GM19438 (cell line): ENCODE data around the gene CD38.

Experiments used
- ATAC-seq: cut with Tn5 transposase; IDR thresholded peaks from one replicate; pipeline ENCODE4 v1.9.1; 2021; ENCODE audit warnings: low read depth; ENCODE audit not compliant: unreplicated experiment

Gene CD38

DNA sequence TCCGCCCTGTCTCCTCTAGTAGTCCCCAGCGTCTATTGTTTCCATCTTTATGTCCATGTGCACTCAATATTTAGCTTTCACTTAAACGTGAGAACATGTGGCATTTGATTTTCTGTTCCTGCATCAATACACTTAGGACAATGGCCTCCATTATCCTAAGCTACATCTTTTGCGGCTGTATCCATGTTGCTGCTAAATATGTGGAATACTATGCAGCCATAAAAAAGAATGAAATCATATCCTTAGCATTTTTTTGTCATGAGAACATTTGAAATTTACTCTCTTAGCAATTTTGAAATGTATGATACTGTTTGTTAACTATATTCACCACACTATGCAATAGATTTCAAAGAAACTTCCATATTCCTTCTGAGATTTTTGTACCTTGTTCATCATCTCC lies 19.8 kb upstream of the CD38 start:
- no peak for ATAC-seq

DNA sequence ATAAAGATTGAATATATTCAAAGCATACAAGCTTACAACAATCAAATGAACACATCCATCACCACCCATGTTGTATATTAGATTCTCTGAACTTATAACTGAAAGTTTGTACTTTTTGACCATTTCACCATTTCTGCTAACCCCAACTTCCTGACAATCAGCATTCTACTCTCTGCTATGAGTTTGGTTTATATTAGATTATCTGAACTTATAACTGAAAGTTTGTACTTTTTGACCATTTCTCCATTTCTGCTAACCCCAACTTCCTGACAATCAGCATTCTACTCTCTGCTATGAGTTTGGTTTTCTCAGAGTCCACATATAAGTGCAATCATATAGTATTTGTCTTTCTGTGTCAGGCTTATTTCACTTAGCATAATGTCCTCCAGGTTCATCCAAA lies 15.7 kb upstream of the CD38 start:
- ATAC-seq, result peak; percentile 48

- no peak for ATAC-seq
Observed at GRCh38 chr4:15765391-15765790, 12.7 kb upstream of the CD38 start.

- peak; percentile 65 for ATAC-seq
Observed at GRCh38 chr4:15765910-15766697, 12.0 kb upstream of the CD38 start.

DNA sequence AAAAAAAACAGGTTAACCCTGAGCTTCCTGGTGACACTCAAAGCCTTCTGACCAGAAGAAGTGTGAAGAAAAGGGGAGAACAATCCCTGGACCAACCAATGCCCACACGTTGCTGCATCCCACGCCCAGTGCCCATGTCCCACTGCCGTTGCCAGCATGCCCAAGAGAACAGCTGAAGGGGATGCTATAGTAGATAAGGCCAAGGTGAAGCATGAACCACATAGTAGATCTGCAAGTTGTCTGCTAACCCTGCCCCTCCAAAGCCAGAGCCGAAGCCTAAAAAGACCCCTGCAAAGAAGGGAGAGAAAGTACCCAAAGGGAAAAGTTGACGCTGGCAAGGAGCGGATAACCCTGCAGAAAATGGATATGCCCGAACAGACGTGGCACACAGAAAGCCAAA lies 11.3 kb upstream of the CD38 start:
- no peak for ATAC-seq

DNA sequence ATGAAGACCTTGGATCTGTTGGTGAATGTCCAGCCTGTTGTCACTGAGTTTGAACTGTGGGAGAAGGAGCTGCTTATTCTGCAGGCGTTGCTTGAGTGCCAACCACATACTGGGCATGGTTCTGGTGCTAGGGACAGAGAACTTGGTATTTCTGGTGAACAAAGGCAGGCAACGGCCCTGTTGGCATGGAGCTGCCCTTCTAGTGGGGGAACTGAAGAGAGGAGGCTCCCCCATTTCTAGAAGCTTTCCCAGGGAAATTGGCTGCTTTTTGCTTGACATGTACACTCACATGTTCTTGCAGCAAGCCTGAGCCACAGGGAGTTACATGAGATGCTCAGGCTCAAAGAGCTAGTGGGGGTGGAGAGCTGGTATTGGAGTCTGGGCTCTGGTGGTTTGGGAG lies 8.9 kb upstream of the CD38 start:
- no peak for ATAC-seq

DNA sequence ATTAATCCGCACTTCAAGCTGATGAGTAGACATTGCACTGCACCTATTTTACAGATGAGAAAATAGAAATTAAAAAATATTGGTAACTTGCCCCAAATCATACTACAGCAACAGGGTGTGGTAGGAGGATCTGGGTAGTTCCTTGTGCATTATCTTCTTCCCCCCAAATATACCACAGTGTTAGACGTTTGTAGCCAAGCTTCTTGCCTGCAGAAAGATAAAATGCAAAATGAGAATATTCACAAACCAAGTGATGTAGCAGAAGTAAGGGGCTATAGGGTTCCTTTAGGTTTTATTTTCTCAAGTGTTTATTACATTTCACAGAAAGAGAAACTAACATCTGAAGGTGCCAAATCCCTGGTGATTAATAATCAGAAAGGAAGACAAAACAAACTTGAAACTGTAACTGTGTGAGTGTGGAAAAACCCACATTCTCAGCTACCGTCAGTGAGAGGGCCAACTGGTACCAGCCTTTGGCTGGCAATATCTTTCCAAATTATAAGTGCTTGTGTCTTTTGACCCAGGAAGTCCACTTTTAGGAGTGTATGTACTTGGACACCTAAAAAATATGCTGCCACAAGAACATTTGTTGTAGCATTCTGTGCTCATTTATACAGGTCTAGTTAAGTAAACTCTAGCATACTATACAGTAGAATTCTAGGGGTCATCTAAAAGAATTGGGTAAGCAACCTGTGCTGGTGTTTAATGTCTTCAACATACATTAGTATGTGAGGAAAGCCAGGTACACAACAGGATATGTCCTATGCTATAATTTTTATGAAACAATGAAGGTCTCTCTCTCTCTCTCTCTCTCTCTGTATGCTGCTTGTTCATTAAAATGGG lies 6.7 kb upstream of the CD38 start:
- ATAC-seq, result peak; percentile 72

DNA sequence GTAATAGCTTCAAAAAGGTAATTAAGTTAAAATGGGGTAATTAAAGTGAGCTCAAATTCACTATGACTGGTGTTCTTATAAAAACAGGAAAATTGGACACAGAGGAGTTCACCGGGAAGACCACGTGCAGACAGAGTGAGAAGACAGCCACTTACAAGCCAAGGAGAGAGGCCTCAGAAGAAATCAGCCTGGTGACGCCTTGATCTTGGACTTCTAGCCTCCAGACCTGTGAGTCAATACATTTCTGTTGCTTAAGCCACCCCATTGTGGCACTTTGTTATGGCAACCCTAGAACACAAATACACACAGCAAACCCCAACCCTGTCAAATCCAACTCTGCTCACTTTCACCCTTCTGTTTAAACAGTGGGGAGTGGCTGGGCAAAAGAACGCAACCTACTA lies 4.1 kb upstream of the CD38 start:
- ATAC-seq, result no peak

GRCh38 chr4:15776871-15777648 lies 1.1 kb upstream of the CD38 start:
- peak; percentile 16 for ATAC-seq

GRCh38 chr4:15777697-15778288 lies 335 bp upstream of the CD38 start:
- ATAC-seq, result no peak

- no peak for ATAC-seq
Observed at GRCh38 chr4:15779306-15779705, 1.2 kb downstream of the CD38 start.

- ATAC-seq, result no peak
Observed at GRCh38 chr4:15779809-15780208, 1.7 kb downstream of the CD38 start.

DNA sequence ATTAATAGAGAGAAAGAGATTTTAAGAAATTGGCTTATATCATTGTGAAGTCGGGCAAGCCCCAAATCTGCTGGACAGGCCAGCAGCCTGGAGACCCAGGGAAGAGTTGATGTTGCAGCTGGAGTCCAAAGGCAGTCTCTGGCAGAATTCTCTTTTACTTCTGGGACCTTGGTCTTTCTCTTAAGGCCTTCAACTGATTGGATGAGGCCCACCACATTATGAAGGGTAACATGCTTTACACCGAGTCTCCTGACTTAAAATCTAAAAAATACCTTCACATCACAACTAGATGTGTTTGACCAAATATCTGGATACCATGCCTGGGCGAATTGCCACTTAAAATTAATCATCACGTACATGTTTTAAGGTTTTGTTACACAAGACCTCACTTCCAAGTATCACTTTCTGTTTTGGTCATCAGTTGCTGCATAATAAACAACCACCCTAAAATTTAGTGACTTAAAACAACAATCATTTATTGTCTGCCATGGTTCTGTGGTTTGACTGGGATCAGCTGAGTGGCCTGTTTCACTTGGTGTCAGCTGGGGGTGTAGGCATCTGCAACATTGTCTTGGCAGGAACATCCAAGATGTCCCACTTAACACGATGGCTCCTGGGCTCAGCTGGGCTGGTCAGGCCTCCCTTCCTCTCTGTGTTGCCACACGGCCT lies 3.4 kb downstream of the CD38 start:
- peak; percentile 22 for ATAC-seq

GRCh38 chr4:15783676-15784075 lies 5.5 kb downstream of the CD38 start:
- no peak for ATAC-seq

DNA sequence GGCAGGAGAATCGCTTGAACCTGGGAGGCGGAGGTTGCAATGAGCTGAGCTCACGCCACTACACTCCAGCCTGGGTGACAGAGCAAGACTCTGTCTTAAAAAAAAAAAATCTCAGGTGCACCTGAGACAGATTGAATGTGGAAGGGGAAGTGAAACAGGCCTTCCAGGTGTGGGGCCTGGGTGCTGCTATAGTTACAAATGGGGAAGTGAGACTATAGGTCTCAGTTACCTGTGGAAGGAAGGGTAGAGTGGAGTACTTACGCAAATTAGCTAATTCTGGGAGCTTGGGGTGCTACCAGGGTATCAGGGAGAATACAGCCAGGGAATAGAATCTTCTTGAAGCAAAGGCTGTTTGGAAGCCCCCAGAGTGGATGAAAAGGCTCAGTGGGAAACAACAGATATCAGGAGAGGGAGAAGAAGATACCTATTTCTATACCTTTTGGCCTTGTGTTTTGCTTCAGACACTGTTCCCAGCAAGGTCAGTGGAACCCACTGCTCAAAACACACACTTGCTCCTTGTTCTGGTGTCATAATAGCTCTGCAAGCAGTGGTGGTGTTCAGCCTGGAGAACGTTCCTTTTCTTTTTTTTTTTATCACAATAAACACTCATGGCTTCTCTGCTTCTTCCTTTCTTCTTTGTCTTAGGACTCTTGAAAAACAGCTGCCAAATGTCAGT lies 7.0 kb downstream of the CD38 start:
- peak; percentile 73 for ATAC-seq

GRCh38 chr4:15786743-15787142 lies 8.6 kb downstream of the CD38 start:
- ATAC-seq, result no peak

GRCh38 chr4:15792974-15793373 lies 14.8 kb downstream of the CD38 start:
- no peak for ATAC-seq

- ATAC-seq, result no peak
Observed at GRCh38 chr4:15793506-15794363, 15.6 kb downstream of the CD38 start.

DNA sequence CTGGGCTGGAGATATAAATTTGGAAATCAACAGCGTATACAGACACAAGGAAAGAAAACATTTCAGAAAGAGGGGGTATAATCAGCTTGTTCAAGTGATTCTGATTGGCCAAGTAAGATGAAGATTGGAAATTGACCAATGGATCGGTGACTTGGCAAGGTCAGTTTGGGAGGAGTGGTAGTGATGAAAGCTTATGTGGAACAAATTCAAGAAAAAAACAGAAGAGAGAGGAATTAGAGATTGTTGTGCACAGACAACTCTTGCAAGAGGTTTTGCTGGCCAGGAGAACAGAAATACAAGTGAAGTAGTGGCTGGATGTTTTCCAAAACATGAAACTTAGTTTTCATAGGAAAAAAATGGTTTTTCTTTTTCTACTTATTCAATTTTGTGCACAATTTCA lies 16.3 kb downstream of the CD38 start:
- ATAC-seq, result no peak
